Measurements from ENCODE around the gene ATXN1L.
"Not testable (repeated sequence)": the region's sequence is repeated elsewhere in the genome, so short reads cannot be mapped to it uniquely, and the experiment has no call there.

ATXN1L gene, protein sequence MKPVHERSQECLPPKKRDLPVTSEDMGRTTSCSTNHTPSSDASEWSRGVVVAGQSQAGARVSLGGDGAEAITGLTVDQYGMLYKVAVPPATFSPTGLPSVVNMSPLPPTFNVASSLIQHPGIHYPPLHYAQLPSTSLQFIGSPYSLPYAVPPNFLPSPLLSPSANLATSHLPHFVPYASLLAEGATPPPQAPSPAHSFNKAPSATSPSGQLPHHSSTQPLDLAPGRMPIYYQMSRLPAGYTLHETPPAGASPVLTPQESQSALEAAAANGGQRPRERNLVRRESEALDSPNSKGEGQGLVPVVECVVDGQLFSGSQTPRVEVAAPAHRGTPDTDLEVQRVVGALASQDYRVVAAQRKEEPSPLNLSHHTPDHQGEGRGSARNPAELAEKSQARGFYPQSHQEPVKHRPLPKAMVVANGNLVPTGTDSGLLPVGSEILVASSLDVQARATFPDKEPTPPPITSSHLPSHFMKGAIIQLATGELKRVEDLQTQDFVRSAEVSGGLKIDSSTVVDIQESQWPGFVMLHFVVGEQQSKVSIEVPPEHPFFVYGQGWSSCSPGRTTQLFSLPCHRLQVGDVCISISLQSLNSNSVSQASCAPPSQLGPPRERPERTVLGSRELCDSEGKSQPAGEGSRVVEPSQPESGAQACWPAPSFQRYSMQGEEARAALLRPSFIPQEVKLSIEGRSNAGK

GRCh38 chr16:71845639-71846430, at the start of gene ATXN1L:
Gene ATXN1L (plus strand): TSS chr16:71845976. CDS start chr16:71849741, 3,765 bp downstream.
- DNase-seq, result peak; percentile 34

GRCh38 chr16:71796501-71797097, 49.2 kb upstream of the ATXN1L start:
- DNase-seq, result no peak

DNA sequence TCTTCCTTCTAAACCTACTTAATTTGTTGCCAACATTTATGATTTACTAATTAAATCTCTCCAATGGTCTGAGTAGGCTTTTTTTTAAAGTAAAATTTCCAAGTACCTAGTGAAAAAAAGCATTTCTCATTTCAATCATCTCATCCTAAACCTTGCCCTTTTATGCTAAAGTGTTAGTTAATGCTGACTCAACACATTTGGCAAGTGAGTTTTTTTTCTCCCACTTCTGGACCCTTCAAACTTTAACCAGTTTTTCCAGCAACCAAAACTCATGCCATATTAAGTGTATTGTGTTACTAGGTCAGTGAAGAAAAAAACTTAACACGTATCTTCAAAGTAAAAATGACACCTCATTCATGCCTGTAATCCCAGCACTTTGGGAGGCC, 42.5 kb upstream of the ATXN1L start:
- no peak for DNase-seq

DNA sequence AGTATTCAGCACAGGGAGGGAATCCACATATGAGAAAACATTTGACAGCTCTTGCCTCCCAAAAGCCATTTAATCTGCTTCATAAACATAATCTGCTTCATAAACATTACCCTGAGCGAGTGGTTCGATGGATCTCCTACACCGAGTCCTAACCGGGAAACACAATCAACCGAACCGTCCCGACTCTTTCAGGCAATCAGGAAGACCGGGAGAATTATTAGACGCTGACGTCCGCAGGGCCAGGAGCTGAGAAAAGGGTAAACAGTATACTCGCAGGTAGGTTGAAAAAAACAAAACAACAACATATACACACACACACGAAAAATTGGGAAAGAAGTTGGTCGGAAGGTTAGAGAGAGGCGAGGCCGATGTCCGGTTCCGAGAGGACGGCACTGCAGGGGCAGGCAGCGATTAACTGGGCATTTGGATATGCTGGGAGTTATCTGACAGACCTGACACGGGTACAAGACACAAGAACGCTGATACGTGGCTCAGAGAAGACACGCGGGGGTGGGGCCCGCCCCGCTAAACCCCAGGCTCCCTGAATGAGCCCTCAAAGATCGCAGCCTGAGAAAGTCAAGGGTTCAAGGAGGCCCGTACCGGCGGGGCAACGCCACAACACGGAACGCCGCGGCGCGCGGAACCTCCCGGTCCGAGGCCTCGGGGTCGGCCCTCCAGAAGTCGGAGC, 37.7 kb upstream of the ATXN1L start:
- DNase-seq, result no peak

GRCh38 chr16:71808593-71809459, 37.0 kb upstream of the ATXN1L start, which contains the start of gene AP1G1:
Gene AP1G1 (minus strand): TSS chr16:71808834. CDS start chr16:71789479, 19,355 bp downstream.
- peak; percentile 70 for DNase-seq

GRCh38 chr16:71810155-71810530, 35.6 kb upstream of the ATXN1L start:
- DNase-seq, result not testable (repeated sequence)

DNA sequence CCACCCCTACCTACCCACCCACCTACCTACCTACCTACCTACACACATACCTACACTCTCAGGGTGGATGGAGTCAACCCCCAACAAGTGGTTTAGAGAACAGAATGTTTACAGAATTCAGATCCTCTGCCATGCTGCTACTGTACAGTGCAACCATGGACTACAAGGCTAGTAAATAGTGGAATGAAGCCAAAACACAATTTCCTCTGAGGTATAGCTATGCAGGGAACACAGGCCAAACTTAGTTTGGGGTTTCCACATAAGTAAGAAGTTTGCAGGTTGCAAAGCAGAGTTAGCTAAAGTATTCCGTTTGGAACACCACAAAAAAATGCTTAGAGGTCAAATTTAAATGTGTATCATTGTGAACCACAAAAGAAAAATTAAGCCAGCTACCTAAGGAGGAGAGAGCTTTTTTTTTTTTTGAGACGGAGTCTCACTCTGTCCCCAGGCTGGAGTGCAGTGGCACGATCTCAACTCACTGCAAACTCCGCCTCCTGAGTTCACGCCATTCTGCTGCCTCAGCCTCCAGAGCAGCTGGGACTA, 34.4 kb upstream of the ATXN1L start:
- no peak for DNase-seq

DNA sequence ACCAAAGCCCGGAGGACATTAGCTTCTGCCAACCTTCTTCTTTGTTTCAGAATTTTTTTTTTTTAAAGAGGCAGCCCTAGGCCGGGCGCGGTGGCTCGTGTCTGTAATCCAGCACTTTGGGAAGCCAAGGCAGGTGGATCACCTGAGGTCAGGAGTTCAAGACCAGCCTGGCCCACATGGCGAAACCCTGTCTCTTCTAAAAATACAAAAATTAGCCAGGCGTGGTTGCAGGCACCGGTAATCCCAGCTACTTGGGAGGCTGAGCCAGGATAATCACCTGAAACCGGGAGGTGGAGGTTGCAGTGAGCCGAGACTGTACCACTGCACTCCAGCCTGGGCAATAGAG, 28.6 kb upstream of the ATXN1L start:
- not testable (repeated sequence) for DNase-seq

- no peak for DNase-seq
Measured at GRCh38 chr16:71826533-71827017, 19.2 kb upstream of the ATXN1L start.

DNA sequence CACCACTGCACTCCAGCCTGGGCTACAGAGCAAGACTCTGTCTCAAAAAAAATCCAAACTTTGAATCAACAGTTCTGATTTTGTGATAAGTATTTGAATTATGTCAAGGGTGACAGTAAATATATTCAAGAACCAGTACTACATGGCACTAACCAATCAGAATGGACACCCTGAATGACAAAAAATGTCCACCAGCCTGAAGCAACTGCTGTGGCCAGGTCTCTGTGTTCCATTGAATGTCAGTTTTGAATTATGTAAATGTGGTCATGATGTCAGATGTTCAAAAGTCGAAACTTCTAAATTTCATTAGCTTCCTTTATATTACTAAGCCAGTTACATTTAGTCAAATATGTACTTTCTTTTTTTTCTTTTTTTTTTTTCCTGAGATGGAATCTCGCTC, 15.4 kb upstream of the ATXN1L start:
- no peak for DNase-seq

GRCh38 chr16:71831698-71832097, 14.1 kb upstream of the ATXN1L start:
- not testable (repeated sequence) for DNase-seq

DNA sequence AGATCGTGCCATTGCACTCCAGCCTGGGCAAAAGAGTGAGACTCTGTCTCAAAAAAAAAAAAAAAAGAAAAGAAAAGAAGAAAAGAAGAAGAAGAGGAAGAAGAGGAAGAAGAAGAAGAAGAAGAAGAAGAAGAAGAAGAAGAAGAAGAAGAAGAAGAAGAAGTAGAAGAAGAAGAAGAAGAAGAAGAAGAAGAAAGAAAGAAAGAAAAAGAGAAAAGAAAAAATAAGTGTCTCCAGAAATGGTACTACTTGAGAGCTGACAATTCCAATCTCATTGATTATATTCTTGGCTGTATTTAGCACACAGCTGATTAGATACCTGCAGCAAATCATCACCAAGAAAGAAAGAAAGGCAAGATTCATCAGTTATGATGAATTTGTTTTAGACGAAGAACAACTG, 13.7 kb upstream of the ATXN1L start:
- DNase-seq, result not testable (repeated sequence)

DNA sequence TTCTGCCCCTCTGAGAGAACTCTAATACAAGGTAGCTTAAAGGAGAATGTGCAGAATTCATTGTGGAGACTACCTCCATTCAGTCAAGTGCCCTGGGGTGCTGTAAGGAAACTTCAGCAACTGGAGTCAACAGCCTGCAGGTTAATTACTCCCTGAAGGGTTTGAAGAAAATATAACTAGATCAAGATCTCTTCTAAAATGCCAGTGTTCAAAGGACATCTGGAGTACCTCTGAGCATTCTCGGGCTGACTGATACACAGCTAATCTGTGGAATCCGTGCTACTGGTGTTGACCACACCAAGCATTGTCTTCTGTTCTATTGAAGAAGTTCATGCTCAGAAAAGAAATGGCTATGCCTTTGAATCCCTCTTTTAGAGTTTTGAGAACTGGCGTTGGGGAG, 11.5 kb upstream of the ATXN1L start:
- no peak for DNase-seq

GRCh38 chr16:71837150-71837549, 8.6 kb upstream of the ATXN1L start:
- no peak for DNase-seq

DNA sequence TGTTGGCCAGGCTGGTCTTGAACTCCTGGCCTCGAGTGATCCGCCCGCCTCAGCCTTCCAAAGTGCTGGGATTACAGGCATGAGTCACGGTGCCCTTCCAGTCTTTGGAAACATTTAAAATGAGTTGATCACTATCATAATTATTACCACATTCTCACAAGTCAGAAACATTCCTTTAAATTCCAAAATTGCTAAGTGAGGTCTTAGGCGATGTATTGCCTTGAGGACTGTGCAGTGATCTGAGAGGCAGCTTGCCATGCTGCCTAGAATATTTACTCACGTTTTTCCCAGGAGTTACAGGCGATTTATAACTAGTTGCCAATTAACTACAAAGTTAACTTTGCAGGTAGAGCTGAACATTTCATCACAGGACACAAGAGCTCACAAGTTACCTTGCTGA, 5.7 kb upstream of the ATXN1L start:
- no peak for DNase-seq

DNA sequence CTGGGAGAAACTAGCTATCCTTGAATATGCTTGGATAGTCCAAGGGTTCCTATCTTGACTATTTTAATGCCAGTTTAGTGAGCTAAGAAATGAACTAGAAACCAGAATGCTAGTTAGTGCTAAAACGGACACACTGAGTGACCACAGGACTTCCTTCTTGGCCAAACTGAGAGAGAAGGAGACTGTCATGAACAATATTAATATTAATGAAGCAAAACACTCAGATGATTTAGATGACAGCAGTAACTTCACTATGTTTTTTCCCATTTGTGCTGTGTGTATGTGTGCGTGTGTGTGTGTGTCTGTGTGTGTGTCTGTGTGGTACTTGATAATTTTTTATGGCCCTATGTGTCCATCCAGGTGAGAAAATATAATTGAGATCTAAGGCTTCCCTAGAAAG, 2.2 kb upstream of the ATXN1L start:
- DNase-seq, result no peak

GRCh38 chr16:71846431-71846830, 655 bp downstream of the ATXN1L start:
- DNase-seq, result no peak

DNA sequence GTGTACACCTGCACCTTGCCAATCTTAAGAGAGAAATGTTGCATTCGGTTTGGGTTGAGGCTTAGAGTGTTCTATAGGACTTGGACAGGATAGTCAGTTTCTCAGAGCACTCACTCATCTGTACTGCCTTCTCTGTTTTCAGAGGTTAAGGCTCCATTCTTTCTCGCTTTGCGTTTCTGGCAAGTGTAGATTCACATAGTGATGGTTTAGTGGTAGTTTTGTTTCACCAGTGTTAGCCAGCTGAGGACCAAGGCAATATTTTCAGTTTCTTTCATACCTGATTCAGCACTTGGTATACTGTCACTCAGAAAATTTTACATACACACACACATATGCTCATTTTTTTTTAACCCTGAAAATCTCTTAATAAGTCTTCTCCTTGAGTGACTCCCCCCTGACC, 1.3 kb downstream of the ATXN1L start:
- no peak for DNase-seq

DNA sequence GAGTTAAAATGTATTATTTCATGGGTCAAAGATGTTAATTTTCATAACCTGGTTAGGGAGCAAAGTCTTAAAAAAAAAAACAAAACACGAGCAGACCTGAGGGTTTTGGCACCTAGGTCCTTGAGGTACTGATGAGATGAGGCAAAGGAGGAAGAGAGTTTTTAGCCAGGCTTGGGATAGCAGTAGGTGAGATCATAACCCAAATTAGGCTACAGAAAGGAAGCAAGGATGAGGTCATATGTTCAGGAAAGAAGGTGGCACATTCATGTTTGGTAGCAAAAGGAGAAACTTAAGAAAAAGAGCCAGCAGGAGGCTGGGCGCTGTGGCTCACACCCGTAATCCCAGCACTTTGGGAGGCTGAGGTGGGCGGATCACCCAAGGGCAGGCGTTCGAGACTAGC, 2.8 kb downstream of the ATXN1L start:
- DNase-seq, result no peak

GRCh38 chr16:71851746-71852145, 6.0 kb downstream of the ATXN1L start:
- no peak for DNase-seq

DNA sequence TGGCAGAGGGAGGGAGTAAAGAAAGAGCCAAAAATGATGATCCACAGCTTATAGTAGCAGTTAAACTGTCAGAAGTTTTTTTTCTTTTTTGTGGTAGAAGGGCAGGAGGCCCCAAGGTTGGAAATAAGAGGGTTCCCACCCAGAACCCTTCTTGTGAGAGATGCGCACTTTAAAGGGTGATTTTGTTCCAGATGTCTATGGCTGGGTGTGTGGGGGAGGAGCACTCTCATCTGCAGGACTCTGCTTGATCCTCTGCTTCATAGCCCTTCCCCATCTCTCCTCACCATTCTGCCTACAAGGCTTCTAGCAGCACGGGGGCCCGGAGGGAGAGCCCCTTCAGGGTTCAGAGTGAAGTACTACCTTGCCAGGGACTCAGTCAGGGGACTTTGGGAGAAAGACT, 6.4 kb downstream of the ATXN1L start:
- no peak for DNase-seq
